IgD-negative memory B cell (primary cell): ENCODE measurements around the gene TMEFF1. TPM values are rescaled to one million over a fixed set of nuclear protein-coding genes. Genes with fewer than 3 reads are reported as not detected.

ENCODE experiments used
- H3K27ac Mint-ChIP-seq, 3 donors: one replicate each; pipeline ENCODE4 v1.8.0; 2020 to 2022; ENCODE audit warnings: mild to moderate bottlenecking in 3 of 3, mixed read lengths in 3 of 3, moderate library complexity in 1 of 3
- H3K27me3 Mint-ChIP-seq: one replicate; pipeline ENCODE4 v1.8.0; 2021; ENCODE audit warnings: mixed read lengths
- H3K36me3 Mint-ChIP-seq: one replicate; pipeline ENCODE4 v1.8.0; 2020; ENCODE audit warnings: mild to moderate bottlenecking, mixed read lengths
- H3K4me1 Mint-ChIP-seq, 3 donors: one replicate each; pipeline ENCODE4 v1.8.0; 2020 to 2022; ENCODE audit warnings: mixed read lengths in 3 of 3, mild to moderate bottlenecking in 1 of 3
- H3K4me3 Mint-ChIP-seq, 4 donors: one replicate each; pipeline ENCODE4 v1.8.0; 2020 to 2022; ENCODE audit warnings: mild to moderate bottlenecking in 4 of 4, mixed read lengths in 4 of 4, moderate library complexity in 3 of 4
- H3K9me3 Mint-ChIP-seq, 3 donors: one replicate each; pipeline ENCODE4 v1.8.0; 2020 to 2021; ENCODE audit warnings: mixed read lengths in 3 of 3, mild to moderate bottlenecking in 1 of 3
- polyA plus RNA-seq: library from polyadenylated mRNA; unstranded; fragments of 300-500 nt; fragmentation: Illumina TruSeq; gene quantifications from one replicate; pipeline ENCODE4 v1.2.3, GENCODE V29; 2021

Gene TMEFF1, protein sequence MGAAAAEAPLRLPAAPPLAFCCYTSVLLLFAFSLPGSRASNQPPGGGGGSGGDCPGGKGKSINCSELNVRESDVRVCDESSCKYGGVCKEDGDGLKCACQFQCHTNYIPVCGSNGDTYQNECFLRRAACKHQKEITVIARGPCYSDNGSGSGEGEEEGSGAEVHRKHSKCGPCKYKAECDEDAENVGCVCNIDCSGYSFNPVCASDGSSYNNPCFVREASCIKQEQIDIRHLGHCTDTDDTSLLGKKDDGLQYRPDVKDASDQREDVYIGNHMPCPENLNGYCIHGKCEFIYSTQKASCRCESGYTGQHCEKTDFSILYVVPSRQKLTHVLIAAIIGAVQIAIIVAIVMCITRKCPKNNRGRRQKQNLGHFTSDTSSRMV
- not detected for polyA plus RNA-seq

DNA sequence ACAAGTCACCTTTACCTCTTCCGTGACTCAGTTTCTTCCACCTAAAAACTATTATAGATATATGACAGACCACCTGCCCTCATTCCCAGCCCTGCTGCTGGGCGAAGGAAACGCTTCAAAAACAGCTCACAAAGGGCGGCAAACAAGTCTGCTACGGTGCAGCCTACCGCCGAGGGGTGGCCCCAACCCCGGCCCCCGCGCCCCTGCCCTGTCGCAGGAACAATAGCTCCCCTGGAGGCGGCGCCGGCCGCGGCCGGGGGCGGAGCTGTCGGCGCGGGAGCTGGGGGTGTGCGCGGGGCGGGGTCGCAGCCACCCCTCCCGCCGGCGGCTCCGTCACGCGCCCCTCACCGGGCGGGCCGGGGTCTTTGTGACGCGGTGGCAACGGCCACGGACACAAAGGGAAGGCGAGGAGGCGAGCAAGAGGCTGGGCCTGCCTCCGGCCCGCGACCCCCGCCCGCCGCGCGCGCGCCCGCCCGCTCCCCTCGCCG, at the start of gene TMEFF1:
TSS of gene TMEFF1 (plus strand) at position 362 of the 488 bp plus-strand sequence. CDS start 396 bp downstream, outside the sequence.
- H3K36me3 Mint-ChIP-seq: no peaks in the 10 kb centered on the region
- no peaks in the 10 kb centered on the region for H3K9me3 Mint-ChIP-seq
- peaks cover 0 to 9% (median 5%) of the 10 kb centered on the region in 3 donors for H3K4me1 Mint-ChIP-seq
- H3K4me3 Mint-ChIP-seq: peak within 1 kb of the TSS; percentile 60 to 91 (median 80)
- H3K27ac Mint-ChIP-seq: no peak within 1 kb of the TSS
- H3K27me3 Mint-ChIP-seq: peaks cover 16% of the 10 kb centered on the region

DNA sequence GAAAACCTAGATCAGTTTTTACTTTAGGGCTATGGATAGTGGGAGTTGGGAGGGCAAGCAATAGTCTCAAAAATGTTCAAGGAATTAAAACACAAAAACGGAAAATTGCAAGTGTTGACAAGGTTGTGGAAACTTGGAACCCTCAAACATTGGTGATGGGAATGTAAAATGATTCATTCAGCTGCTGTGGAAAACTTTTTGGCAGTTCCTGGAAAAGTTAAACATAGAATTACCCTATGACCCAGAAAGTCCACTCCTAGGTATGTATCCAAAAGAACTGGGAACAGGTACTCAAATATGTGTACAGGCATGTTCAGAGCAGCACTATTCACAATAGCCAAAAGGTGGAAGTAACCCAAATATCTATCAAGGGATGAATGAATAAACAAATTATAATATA, 47.2 kb upstream of the TMEFF1 start:
- H3K27me3 Mint-ChIP-seq: peaks cover 7% of the 10 kb centered on the region
- H3K36me3 Mint-ChIP-seq: no peaks in the 10 kb centered on the region
- H3K27ac Mint-ChIP-seq: peak overlapping the region in 2 of 3 donors; percentile 88 to 97
- H3K4me3 Mint-ChIP-seq: peak overlapping the region; percentile 94 to 99 (median 98)
- H3K4me1 Mint-ChIP-seq: peaks cover 15 to 32% (median 27%) of the 10 kb centered on the region in 3 donors
- no peaks in the 10 kb centered on the region for H3K9me3 Mint-ChIP-seq

DNA sequence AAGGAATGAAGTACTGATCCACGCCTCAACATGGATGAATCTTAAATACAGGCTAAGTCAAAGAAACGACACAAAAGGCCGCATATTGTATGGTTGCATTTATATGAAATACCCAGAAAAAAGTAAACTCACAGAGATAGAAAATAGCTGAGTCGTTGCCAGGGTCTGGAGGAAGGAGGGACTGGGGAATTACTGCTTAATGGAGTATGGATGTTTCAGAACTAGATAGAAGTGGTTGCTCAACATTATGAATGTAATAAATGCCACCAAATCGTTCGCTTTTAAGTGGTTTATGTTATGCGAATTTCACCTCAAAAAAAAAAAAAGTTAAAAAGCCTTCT, 46.8 kb upstream of the TMEFF1 start:
- H3K4me1 Mint-ChIP-seq: peaks cover 15 to 32% (median 27%) of the 10 kb centered on the region in 3 donors
- H3K9me3 Mint-ChIP-seq: no peaks in the 10 kb centered on the region
- no peaks in the 10 kb centered on the region for H3K36me3 Mint-ChIP-seq
- H3K27ac Mint-ChIP-seq: peak overlapping the region; percentile 41 to 97 (median 88)
- H3K27me3 Mint-ChIP-seq: peaks cover 7% of the 10 kb centered on the region
- peak overlapping the region; percentile 94 to 99 (median 98) for H3K4me3 Mint-ChIP-seq

DNA sequence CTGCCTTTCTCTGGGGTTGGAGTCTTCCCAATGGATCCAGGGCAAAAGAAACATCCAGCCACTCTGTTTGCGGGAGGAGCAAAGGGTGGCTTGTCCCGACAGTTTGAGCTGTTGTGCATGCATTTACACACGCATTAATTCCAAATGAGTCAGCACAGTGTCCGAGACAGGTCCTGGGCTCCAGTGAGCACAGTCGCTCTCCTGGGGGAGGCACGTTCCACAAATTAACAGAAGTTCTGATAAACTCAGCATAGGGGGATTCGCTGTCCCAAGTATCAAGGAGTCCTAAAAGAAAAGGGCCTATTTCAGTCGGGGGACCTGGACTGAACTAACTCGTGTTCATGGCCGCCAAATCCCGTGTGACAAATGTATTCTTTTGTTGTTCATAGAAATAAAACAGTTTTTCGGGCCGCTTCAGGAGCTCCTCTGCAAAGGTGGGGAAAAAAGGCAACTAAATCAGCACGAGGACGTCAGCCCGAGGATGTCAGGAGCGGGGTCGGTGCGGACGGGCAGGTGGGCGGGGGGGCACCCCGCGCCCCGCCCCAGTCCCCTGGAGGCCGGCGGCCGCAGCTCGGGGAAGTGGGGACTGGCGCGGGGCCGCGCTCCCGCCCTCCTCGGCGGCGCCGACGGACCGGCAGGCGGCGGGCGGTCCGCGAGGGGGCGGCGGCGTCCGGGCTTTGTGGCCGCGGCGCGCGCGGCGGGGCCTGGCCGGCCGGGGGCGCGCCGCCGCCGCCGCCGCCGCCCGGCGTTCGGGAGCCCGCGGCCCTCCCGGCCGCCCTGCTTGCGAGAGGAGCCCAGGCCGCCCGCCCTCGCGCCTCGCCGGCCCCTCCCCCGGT, 46.2 kb upstream of the TMEFF1 start, which contains the start of gene MSANTD3:
TSS of gene MSANTD3 (plus strand) at position 614 of the 836 bp plus-strand sequence. CDS start 14,796 bp downstream, outside the sequence.
- peaks cover 3% of the 10 kb centered on the region for H3K36me3 Mint-ChIP-seq
- no peaks in the 10 kb centered on the region for H3K9me3 Mint-ChIP-seq
- peak within 1 kb of the TSS; percentile 88 to 97 (median 93) for H3K27ac Mint-ChIP-seq
- H3K4me3 Mint-ChIP-seq: peak within 1 kb of the TSS; percentile 94 to 99 (median 98)
- H3K4me1 Mint-ChIP-seq: peaks cover 17 to 35% (median 27%) of the 10 kb centered on the region in 3 donors
- H3K27me3 Mint-ChIP-seq: peaks cover 5% of the 10 kb centered on the region

DNA sequence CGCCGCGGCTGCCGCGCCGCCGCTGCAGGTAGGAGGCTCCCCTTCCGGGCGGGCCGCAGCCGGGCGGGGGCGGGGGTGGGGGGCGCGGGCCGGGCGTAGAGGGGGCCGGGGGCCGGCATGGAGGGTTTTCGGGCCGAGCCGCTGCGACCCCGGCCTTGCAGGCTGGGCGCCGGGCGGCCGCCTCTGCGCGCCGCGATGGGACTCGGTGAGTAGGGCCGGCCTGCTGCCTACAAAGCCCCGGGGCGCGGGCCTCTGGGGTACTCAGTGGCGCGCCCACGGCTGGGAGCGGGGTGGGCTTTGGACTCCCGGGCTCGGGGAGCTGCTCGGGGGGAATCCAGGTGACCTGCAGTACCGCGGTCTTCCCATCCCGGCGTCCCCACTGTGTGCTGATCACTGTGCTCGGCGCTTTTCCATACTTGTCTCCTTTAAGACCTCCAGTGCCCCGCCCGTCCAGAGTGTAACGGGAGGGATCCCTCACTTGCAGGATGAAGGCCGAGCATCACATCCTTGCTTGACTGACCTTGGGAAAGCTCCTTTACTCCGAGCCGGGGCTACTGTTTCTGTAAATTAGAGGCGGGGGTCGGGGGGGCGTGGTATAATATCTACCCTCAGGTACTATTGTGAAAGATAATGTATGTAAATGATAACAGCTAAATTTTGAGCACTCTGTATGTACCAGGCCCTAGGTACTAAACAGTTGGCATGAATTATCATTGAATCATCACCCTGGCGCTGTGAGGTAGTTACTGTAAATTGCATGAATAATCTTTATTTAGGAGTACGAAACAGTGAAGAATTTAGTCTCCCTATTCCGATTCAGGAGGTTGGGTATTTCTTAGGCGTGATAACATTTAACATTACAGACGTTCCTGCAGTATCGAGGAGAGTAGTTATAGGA, 45.3 kb upstream of the TMEFF1 start:
- peaks cover 3% of the 10 kb centered on the region for H3K36me3 Mint-ChIP-seq
- peaks cover 16 to 37% (median 27%) of the 10 kb centered on the region in 3 donors for H3K4me1 Mint-ChIP-seq
- H3K27ac Mint-ChIP-seq: peak overlapping the region in 2 of 3 donors; percentile 66 to 75
- no peaks in the 10 kb centered on the region for H3K9me3 Mint-ChIP-seq
- peak overlapping the region; percentile 82 to 92 (median 84) for H3K4me3 Mint-ChIP-seq
- peaks cover 2% of the 10 kb centered on the region for H3K27me3 Mint-ChIP-seq

DNA sequence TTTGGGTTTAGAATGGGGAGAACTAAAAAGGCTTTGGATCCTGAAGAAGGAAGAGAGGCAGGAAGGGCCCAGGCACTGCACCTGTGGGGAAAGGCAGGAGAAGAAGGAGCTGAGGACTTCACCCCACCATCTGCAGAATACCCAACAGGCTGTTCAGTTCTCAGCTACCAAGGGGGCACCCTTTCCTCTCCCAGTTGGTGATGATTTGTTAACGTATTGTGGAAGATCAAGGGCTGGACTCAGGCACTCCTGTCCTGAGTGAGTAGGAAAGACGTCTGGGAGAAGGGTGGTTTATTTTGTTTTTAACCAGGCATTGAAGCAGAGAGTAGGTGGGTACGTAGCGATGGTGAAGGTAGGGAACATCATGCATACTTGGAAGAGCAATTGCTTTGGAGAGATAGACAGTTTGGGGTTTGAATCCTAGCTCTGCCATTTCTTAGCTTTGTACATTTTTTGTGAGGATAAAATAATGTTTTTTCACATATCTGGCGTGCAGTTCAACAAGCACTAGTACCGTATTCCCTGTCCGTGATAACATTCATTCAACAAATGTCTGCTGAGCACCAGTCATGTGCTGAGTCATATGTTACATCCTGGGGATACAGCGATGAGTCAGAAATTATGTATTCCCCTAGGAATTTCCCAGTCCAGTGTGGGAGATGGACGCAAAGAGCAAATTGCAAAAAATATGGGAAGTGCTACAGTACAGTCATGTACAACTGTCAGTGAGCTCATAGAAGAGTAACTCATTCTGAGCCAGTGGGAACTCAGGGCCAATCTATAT, 43.9 kb upstream of the TMEFF1 start:
- peaks cover 3% of the 10 kb centered on the region for H3K36me3 Mint-ChIP-seq
- H3K27me3 Mint-ChIP-seq: no peaks in the 10 kb centered on the region
- peaks cover 16 to 37% (median 31%) of the 10 kb centered on the region in 3 donors for H3K4me1 Mint-ChIP-seq
- H3K27ac Mint-ChIP-seq: peak overlapping the region in 1 of 3 donors; percentile 14
- H3K4me3 Mint-ChIP-seq: peak overlapping the region in 3 of 4 donors; percentile 27 to 82 (median 51)
- no peaks in the 10 kb centered on the region for H3K9me3 Mint-ChIP-seq

DNA sequence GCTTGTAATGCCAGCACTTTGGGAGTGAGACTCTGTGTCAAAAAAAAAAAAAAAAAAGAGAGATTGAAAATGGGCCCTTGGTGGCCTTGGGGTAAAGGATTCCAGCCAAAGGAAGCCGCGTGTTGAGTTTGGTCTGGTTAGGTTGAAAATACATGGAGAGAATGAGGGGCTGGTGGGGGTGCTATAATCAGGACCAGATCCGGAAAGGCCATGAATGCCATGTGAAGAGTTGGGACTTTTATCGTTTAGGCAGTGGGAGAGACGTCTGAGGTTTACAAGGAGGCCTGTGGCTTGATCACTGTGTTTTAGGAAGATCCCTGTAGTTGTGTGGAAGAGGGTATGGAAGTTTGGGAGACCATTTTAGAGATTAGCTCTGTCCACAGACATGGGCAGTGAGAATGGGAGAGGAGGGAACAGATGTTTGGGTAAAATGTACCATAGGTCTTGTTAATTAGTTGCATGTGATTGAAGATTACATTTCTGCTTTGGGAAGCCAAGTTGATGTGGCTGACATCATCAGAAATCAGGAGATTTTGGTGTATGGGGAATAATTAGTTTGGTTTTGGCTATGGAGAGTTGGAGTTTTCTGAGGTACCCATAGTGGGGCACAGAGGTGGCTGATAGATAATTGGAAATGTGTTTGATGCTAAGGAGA, 42.5 kb upstream of the TMEFF1 start:
- Mint-ChIP-seq H3K36me3 (peaks cover 3% of the 10 kb centered on the region), H3K4me3 (peak overlapping the region in 1 of 4 donors; percentile 71), H3K27ac (no peak overlapping the region), H3K9me3 (no peaks in the 10 kb centered on the region), H3K27me3 (no peaks in the 10 kb centered on the region), H3K4me1 (peaks cover 16 to 37% (median 34%) of the 10 kb centered on the region in 3 donors)

DNA sequence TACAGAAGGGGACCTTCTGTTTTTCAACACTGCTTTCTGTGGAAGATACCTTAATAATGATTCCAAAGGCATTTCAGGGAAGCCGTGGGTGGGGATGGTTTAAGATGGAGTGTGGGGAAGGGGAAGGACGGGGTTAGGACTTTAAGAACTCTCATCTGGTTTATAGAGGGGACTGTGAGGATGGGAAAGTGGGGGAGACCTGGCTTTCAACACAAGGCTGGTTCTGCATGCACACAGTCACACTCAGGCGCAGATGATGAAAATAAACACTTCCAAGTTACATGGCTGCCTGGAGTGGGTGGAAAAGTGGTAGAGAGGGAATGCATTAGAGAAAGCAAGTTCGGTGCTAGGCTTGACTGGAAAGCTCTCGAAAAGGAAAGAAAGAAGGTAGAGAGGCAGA, 41.1 kb upstream of the TMEFF1 start:
- peaks cover 8% of the 10 kb centered on the region for H3K36me3 Mint-ChIP-seq
- H3K9me3 Mint-ChIP-seq: no peaks in the 10 kb centered on the region
- no peak overlapping the region for H3K27ac Mint-ChIP-seq
- no peak overlapping the region for H3K4me3 Mint-ChIP-seq
- no peaks in the 10 kb centered on the region for H3K27me3 Mint-ChIP-seq
- peaks cover 14 to 31% (median 27%) of the 10 kb centered on the region in 3 donors for H3K4me1 Mint-ChIP-seq

DNA sequence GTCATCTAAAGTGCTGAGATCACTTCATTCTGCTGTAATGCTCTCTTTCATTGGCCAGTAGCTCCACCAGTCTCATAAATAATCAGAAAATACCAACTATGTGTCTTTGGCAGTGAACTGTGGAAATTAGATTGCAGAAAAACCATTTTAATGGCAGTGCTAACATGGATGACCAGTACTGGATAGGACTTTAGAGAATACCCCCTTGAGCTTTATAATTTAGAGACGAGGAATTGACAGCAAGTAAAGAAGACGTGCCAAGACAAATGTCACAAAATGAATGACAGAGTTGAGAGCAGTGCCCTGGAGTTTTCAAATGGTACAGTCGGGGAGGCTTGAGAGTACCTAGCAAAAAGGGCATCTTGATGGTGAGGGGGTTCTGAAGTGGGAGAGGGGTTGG, 40.2 kb upstream of the TMEFF1 start:
- H3K36me3 Mint-ChIP-seq: peaks cover 8% of the 10 kb centered on the region
- H3K27me3 Mint-ChIP-seq: no peaks in the 10 kb centered on the region
- H3K27ac Mint-ChIP-seq: no peak overlapping the region
- peaks cover 13 to 28% (median 26%) of the 10 kb centered on the region in 3 donors for H3K4me1 Mint-ChIP-seq
- no peaks in the 10 kb centered on the region for H3K9me3 Mint-ChIP-seq
- no peak overlapping the region for H3K4me3 Mint-ChIP-seq

DNA sequence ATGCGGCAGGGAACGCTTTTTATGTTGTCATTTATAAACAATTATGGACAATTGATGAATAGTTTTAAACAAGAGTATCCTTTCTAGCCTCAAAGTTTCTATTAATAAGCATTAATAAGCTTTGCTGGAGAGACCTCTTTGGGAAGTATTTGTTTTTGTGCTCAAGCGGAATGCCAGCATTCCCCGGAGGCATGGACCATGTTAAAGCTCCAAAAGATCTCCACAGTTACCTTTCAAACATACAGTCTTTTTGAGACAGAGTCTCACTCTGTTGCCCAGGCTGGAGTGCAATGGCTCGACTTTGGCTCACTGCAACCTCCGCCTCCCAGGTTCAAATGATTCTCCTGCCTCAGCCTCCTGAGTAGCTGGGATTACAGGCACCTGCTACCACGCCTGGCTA, 36.4 kb upstream of the TMEFF1 start:
- Mint-ChIP-seq H3K27ac (peak overlapping the region in 1 of 3 donors; percentile 14), H3K9me3 (no peaks in the 10 kb centered on the region), H3K4me3 (no peak overlapping the region), H3K4me1 (peaks cover under 1 to 8% (median 8%) of the 10 kb centered on the region in 3 donors), H3K27me3 (no peaks in the 10 kb centered on the region), H3K36me3 (peaks cover 10% of the 10 kb centered on the region)

DNA sequence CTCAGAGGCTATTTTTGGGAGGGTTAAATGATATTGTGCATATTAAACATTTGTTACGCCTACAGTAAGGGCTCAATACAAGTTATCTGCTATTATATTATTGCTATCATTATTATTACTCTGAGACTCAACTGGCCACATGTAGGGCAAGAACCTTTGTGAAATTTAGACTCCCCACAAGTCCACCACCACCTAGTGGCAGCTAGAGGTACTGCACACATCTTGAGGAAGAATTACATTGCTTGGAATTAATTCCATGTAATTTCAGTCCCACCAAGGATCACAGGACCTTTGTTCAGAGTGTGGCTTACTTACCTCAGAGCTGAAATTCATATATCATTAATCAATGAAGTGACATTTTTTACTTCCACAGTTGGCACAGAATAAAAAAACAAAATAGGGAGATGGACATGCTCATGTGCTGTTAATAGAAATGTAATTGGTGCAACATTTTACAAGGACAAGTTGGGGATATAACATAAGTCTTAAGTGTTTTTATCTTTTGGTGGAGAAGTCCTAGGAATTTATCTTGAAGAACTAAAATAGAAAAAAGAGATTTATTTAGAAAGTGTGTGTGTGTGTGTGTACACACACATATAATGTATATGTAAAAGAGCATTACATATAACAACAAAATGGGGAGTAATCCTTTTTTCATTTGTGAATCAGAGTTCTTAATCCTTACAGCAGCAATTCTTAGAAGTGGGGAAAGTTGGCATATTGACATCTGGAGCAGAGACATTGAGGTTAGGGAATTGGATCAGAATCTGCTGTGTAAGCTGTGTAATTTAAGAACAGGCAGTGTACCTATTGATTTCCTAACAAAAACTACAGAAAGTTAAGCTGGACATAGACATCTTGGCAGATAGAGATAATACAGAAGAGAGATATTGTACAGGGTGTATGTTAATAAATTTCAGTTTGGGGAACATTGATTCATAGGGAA, 34.8 kb upstream of the TMEFF1 start:
- no peak overlapping the region for H3K4me3 Mint-ChIP-seq
- no peaks in the 10 kb centered on the region for H3K27me3 Mint-ChIP-seq
- H3K9me3 Mint-ChIP-seq: no peaks in the 10 kb centered on the region
- H3K27ac Mint-ChIP-seq: no peak overlapping the region
- H3K4me1 Mint-ChIP-seq: peaks cover 0 to 6% (median 4%) of the 10 kb centered on the region in 3 donors
- H3K36me3 Mint-ChIP-seq: peaks cover 9% of the 10 kb centered on the region

DNA sequence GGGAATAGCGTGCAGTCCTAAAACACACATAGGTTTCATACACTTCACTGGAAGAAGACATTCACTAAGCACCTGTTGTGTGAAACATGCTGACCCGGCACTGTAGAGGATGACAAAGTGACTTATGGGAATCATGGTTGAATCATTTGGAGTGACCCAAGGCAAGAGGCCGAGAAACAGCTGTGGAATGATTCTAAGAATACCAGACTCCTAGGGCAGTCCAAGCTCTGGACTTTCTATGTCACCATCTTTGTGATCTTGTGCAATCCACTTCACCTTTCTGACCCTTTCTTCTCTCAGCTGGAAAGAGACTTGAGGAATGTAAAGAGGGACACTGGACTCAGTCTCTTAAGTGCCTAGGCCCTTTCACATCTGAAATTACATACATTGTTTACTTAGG, 32.9 kb upstream of the TMEFF1 start:
- H3K27ac Mint-ChIP-seq: no peak overlapping the region
- H3K36me3 Mint-ChIP-seq: peaks cover 12% of the 10 kb centered on the region
- H3K9me3 Mint-ChIP-seq: no peaks in the 10 kb centered on the region
- no peak overlapping the region for H3K4me3 Mint-ChIP-seq
- no peaks in the 10 kb centered on the region for H3K27me3 Mint-ChIP-seq
- peaks cover 0 to 4% (median 1%) of the 10 kb centered on the region in 3 donors for H3K4me1 Mint-ChIP-seq
